Endothelial cell of umbilical vein (primary cell): ENCODE results near the gene NSD1. TPM values are rescaled to one million over a fixed set of nuclear protein-coding genes. Genes with fewer than 3 reads are reported as not detected.

Experiments
- BruUV-seq: library from RNA; stranded (reverse); fragments of 400-500 nt; replicated peaks from 2 replicates; lab custom pipeline; 2021; lab: Mats Ljungman, UMichigan
- CTCF ChIA-PET: fragments of 300-600, 350-600 bp; sonication (Branson Sonifier 250); formaldehyde crosslinking; loops from one replicate; lab custom pipeline; 2021; ENCODE audit warnings: antibody characterized with exemption, inconsistent platforms; lab: Charles Lee
- POLR2A ChIA-PET: fragments of 300-600, 350-600 bp; sonication (Branson Sonifier 250); formaldehyde crosslinking; loops from one replicate; lab custom pipeline; 2021; ENCODE audit warnings: antibody characterized with exemption, inconsistent platforms; lab: Charles Lee
- DNase-seq: peaks from one replicate; pipeline ENCODE4 v3.0.0-alpha.2; 2011; ENCODE audit warnings: low read depth, low spot score
- FAIRE-seq: peaks from 2 replicates; lab custom pipeline; 2011; peaks lifted over from hg19 to GRCh38; lab: Jason Lieb, UNC
- H2AFZ ChIP-seq: 2 replicates; pipeline ENCODE4 v1.6.0; 2012; ENCODE audit warnings: low read depth, low read length, control low read depth, inconsistent platforms
- H3K27ac ChIP-seq: 2 replicates; pipeline ENCODE4 v1.5.1; 2011; ENCODE audit warnings: low read depth, mild to moderate bottlenecking, control low read depth, low read length, moderate library complexity; ENCODE audit not compliant: insufficient read depth
- H3K27me3 ChIP-seq, 2 experiments: 2 replicates each; pipeline versions ENCODE4 v1.6.0 to v1.6.1; 2011; ENCODE audit warnings: low read length in 2 of 2, mixed read lengths in 1 of 2; ENCODE audit not compliant: control insufficient read depth in 2 of 2, insufficient read depth in 2 of 2
- H3K36me3 ChIP-seq, 2 experiments: 2 replicates in 1 of 2; 3 replicates in 1 of 2; pipeline ENCODE4 v1.5.1; 2011; ENCODE audit warnings: low read length in 2 of 2, mild to moderate bottlenecking in 1 of 2, moderate library complexity in 1 of 2; ENCODE audit not compliant: control insufficient read depth in 2 of 2, insufficient read depth in 2 of 2; ENCODE audit errors: extremely low read depth in 1 of 2
- H3K4me1 ChIP-seq: 3 replicates; pipeline ENCODE4 v1.5.1; 2011; ENCODE audit warnings: mild to moderate bottlenecking, low read length; ENCODE audit not compliant: control insufficient read depth, insufficient read depth; ENCODE audit errors: extremely low read depth
- H3K4me2 ChIP-seq: 2 replicates; pipeline ENCODE4 v1.6.1; 2011; ENCODE audit warnings: low read length, control low read depth, mixed read lengths; ENCODE audit not compliant: insufficient read depth
- H3K4me3 ChIP-seq, 3 experiments: fragments of 200-600 bp in 1 of 3; sonication (generic), shearing (Covaris generic) in 1 of 3; replicated peaks in 1 of 3; 2 replicates each; pipeline ENCODE4 v1.5.1; 2011 to 2016; ENCODE audit warnings: control low read depth in 3 of 3, low read length in 3 of 3, mild to moderate bottlenecking in 2 of 3, inconsistent platforms in 1 of 3, low read depth in 1 of 3, moderate library complexity in 1 of 3; ENCODE audit not compliant: insufficient read depth in 1 of 3
- H3K79me2 ChIP-seq: 2 replicates; pipeline ENCODE4 v1.6.0; 2012; ENCODE audit warnings: low read length, inconsistent platforms; ENCODE audit not compliant: control insufficient read depth, insufficient read depth
- H3K9ac ChIP-seq: replicated peaks from 2 replicates; pipeline ENCODE3; 2011; ENCODE audit warnings: low read length, control low read depth; ENCODE audit not compliant: insufficient read depth; ENCODE audit errors: extremely low read depth
- H3K9me1 ChIP-seq: replicated peaks from 3 replicates; pipeline ENCODE4 v1.6.0; 2011; ENCODE audit warnings: mild to moderate bottlenecking, low read length; ENCODE audit not compliant: control insufficient read depth, insufficient read depth; ENCODE audit errors: extremely low read depth
- H3K9me3 ChIP-seq: replicated peaks from 2 replicates; pipeline ENCODE4 v1.5.1; 2012; ENCODE audit warnings: low read length, inconsistent platforms; ENCODE audit not compliant: control insufficient read depth, insufficient read depth
- H4K20me1 ChIP-seq: replicated peaks from 2 replicates; pipeline ENCODE3; 2011; ENCODE audit warnings: mild to moderate bottlenecking, low read length; ENCODE audit not compliant: control insufficient read depth, insufficient read depth; ENCODE audit errors: extremely low read depth
- EZH2 ChIP-seq: IDR thresholded peaks from 2 replicates; pipeline ENCODE4 v1.6.1; 2012; ENCODE audit warnings: borderline replicate concordance, low read depth, mild to moderate bottlenecking, moderate library complexity, low read length, inconsistent platforms; ENCODE audit not compliant: severe bottlenecking
- FOS ChIP-seq: IDR thresholded peaks from 2 replicates; pipeline ENCODE4 v1.6.1; 2011; ENCODE audit warnings: mild to moderate bottlenecking, low read length, moderate library complexity, borderline replicate concordance; ENCODE audit not compliant: insufficient read depth
- GATA2 ChIP-seq: IDR thresholded peaks from 2 replicates; pipeline ENCODE4 v1.7.0; 2011; ENCODE audit warnings: low read depth, mild to moderate bottlenecking, moderate library complexity, mixed read lengths, low read length; ENCODE audit not compliant: insufficient read length, insufficient read depth
- JUN ChIP-seq: IDR thresholded peaks from 2 replicates; pipeline ENCODE4 v1.6.1; 2011; ENCODE audit warnings: borderline replicate concordance, low read depth; ENCODE audit not compliant: insufficient read length, insufficient read depth
- MYC ChIP-seq: IDR thresholded peaks from one replicate; pipeline ENCODE4 v1.6.1; 2011; ENCODE audit warnings: mild to moderate bottlenecking, low read depth, low read length
- POLR2A ChIP-seq: IDR thresholded peaks from 2 replicates; pipeline ENCODE4 v1.6.1; 2012; ENCODE audit warnings: low read depth, mild to moderate bottlenecking, control low read depth, low read length
- POLR2AphosphoS5 ChIP-seq: IDR thresholded peaks from 2 replicates; pipeline ENCODE4 v1.6.1; 2012; ENCODE audit warnings: low read depth, mild to moderate bottlenecking, control low read depth, low read length, moderate library complexity; ENCODE audit not compliant: insufficient read depth
- dilution Hi-C: fragments of 300-500 bp; cut with MboI; formaldehyde crosslinking; loops from one replicate; pipeline ENCODE4 v1.15.0; 2019; ENCODE audit warnings: low sequenced_read_pairs; ENCODE audit not compliant: extremely low pct_ligation_motif_present
- intact Hi-C: fragments of 100-400 bp; cut with micrococcal nuclease; formaldehyde crosslinking; loops from one replicate; pipeline ENCODE4 v1.10.0; 2022
- polyA plus RNA-seq, 4 experiments: library from polyadenylated mRNA; depleted of rRNA in 3 of 4; stranded (reverse) in 3 of 4; unstranded in 1 of 4; fragments of >200 nt; gene quantifications; 2 replicates each; pipeline versions ENCODE4 v1.2.1 to v1.2.3, GENCODE V29; 2011 to 2012; ENCODE audit warnings: missing spikeins in 1 of 4
- total RNA-seq: library from RNA; stranded (reverse); gene quantifications from 2 replicates; pipeline ENCODE4 v1.2.3, GENCODE V29; 2021
- TF ChIP-seq, protein P1 (sequence below): IDR thresholded peaks from 2 replicates; pipeline ENCODE4 v1.6.1; 2011; ENCODE audit not compliant: insufficient read depth, insufficient read length
- TF ChIP-seq, protein P2 (sequence below), 2 donors: IDR thresholded peaks; 1 replicate in 1 of 2; 2 replicates in 1 of 2; pipeline ENCODE4 v1.5.1; 2011; ENCODE audit warnings: low read length in 2 of 2, mild to moderate bottlenecking in 2 of 2, moderate library complexity in 2 of 2, control low read depth in 1 of 2, inconsistent platforms in 1 of 2, low read depth in 1 of 2; ENCODE audit not compliant: insufficient read depth in 1 of 2; ENCODE audit errors: extremely low read depth in 1 of 2

NSD1 gene
- total and polyA plus RNA-seq, 2 donors (not counting 3 experiments of a cell fraction or from before 2014, with no cell fraction given), result 14.4 to 90.4 TPM

DNA sequence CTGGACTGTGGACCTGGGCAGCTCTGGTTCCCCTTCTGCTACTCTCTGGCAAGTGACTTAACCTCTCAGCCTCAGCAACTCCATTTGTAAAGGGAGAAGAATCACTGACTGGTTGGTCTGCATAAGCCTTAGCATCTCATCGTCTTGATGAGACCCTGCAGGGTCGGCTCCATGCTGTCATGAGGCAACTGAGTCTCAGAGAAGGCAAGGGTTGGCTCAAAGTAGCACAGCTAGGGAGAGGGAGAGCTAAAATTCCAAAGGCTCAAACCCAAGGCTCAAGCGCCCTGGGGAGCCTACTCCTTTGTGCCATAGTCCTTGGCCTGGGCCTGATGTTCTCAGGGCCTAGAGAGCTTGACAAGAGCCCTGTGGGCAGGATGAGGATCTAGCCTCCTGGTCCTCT lies 42.3 kb upstream of the NSD1 start:
- POLR2A ChIA-PET, result no interaction called here

More for the DNA sequence above, 42.3 kb upstream of the NSD1 start:
- Histone ChIP-seq H3K36me3 (no peaks in the 10 kb centered on the region), H3K27ac (no peak overlapping the region), H3K27me3 (peaks cover 0 to 1% of the 10 kb centered on the region in 2 experiments), H3K79me2 (no peaks in the 10 kb centered on the region), H3K4me3 (no peak overlapping the region), H3K4me2 (no peak overlapping the region), H4K20me1 (no peaks in the 10 kb centered on the region), H3K4me1 (peaks cover 36% of the 10 kb centered on the region), H3K9me1 (no peaks in the 10 kb centered on the region), H3K9me3 (no peaks in the 10 kb centered on the region), H2AFZ (no peak overlapping the region), H3K9ac (no peak overlapping the region)
- CTCF ChIA-PET, result interaction anchor here (0.9 to 1.3 kb wide), 3 partner anchors 17 to 21 kb away, joined by 3 to 4 read pairs (median 4); no protein-coding TSS in a partner anchor
- FAIRE-seq, result no peak
- TF ChIP-seq EZH2 (no peak), POLR2A (no peak), JUN (no peak), GATA2 (no peak), MYC (no peak), POLR2AphosphoS5 (no peak), FOS (no peak)
- TF ChIP-seq, protein P1, sequence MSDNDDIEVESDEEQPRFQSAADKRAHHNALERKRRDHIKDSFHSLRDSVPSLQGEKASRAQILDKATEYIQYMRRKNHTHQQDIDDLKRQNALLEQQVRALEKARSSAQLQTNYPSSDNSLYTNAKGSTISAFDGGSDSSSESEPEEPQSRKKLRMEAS, result no peak
- TF ChIP-seq, protein P2, sequence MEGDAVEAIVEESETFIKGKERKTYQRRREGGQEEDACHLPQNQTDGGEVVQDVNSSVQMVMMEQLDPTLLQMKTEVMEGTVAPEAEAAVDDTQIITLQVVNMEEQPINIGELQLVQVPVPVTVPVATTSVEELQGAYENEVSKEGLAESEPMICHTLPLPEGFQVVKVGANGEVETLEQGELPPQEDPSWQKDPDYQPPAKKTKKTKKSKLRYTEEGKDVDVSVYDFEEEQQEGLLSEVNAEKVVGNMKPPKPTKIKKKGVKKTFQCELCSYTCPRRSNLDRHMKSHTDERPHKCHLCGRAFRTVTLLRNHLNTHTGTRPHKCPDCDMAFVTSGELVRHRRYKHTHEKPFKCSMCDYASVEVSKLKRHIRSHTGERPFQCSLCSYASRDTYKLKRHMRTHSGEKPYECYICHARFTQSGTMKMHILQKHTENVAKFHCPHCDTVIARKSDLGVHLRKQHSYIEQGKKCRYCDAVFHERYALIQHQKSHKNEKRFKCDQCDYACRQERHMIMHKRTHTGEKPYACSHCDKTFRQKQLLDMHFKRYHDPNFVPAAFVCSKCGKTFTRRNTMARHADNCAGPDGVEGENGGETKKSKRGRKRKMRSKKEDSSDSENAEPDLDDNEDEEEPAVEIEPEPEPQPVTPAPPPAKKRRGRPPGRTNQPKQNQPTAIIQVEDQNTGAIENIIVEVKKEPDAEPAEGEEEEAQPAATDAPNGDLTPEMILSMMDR (IDR thresholded peaks at IDR 0.05; ENCODE audit: extremely low read depth in 1 of 2, insufficient read depth in 1 of 2, low read depth in 1 of 2, low read length in 2 of 2), result no peak
- dilution Hi-C loops, result no loop called here
- no peak for DNase-seq
- BruUV-seq, result no TSS peak
- intact Hi-C loops, result no loop called here
